GM04503 (cell line): ENCODE measurements around the gene TRIP10.
"Not testable (repeated sequence)": the region's sequence is repeated elsewhere in the genome, so short reads cannot be mapped to it uniquely, and the experiment has no call there.

Source experiments
- DNase-seq: peaks from one replicate; pipeline ENCODE4 v3.0.0-alpha.2; 2012; ENCODE audit warnings: low read depth

TRIP10 gene

GRCh38 chr19:6739390-6739882, at the start of gene TRIP10:
TSS of gene TRIP10 (plus strand) at chr19:6739680. CDS start at chr19:6739762, 82 bp downstream.
- DNase-seq = no peak

- no peak for DNase-seq
These were observed 49.2 kb upstream of the TRIP10 start for GRCh38 chr19:6690160-6690885.

- DNase-seq = no peak
These were observed 48.1 kb upstream of the TRIP10 start for GRCh38 chr19:6691342-6691741.

- DNase-seq = no peak
These were observed 47.5 kb upstream of the TRIP10 start for GRCh38 chr19:6692027-6692426.

GRCh38 chr19:6693056-6693471, 46.4 kb upstream of the TRIP10 start:
- no peak for DNase-seq

GRCh38 chr19:6693681-6694080, 45.8 kb upstream of the TRIP10 start:
- no peak for DNase-seq

GRCh38 chr19:6694147-6694815, 45.2 kb upstream of the TRIP10 start:
- no peak for DNase-seq

GRCh38 chr19:6696239-6696820, 43.1 kb upstream of the TRIP10 start:
- DNase-seq = no peak

- DNase-seq = no peak
These were observed 42.2 kb upstream of the TRIP10 start for GRCh38 chr19:6697291-6697690.

- DNase-seq = no peak
These were observed 39.5 kb upstream of the TRIP10 start for GRCh38 chr19:6699935-6700334.

- DNase-seq = no peak
These were observed 38.7 kb upstream of the TRIP10 start for GRCh38 chr19:6700586-6701316.

GRCh38 chr19:6705931-6706632, 33.4 kb upstream of the TRIP10 start:
- no peak for DNase-seq

GRCh38 chr19:6706633-6706958, 32.9 kb upstream of the TRIP10 start:
- DNase-seq = no peak

GRCh38 chr19:6707011-6707657, 32.3 kb upstream of the TRIP10 start:
- DNase-seq = no peak

GRCh38 chr19:6707658-6708018, 31.8 kb upstream of the TRIP10 start:
- DNase-seq = no peak

GRCh38 chr19:6708346-6708745, 31.1 kb upstream of the TRIP10 start:
- DNase-seq = no peak

GRCh38 chr19:6708913-6709312, 30.6 kb upstream of the TRIP10 start:
- DNase-seq = not testable (repeated sequence)

GRCh38 chr19:6709549-6709948, 29.9 kb upstream of the TRIP10 start:
- no peak for DNase-seq

- no peak for DNase-seq
These were observed 29.0 kb upstream of the TRIP10 start for GRCh38 chr19:6710273-6711077.

GRCh38 chr19:6711078-6711361, 28.5 kb upstream of the TRIP10 start:
- DNase-seq = no peak

GRCh38 chr19:6711605-6712004, 27.9 kb upstream of the TRIP10 start:
- DNase-seq = no peak
